GM12891 (cell line): ENCODE results near the gene CCL1.

Experiments
- POLR2A ChIP-seq: IDR thresholded peaks from 2 replicates; pipeline ENCODE4 v1.6.1; 2011; ENCODE audit warnings: low read depth, low read length, control low read depth
- POLR2AphosphoS5 ChIP-seq: IDR thresholded peaks from 2 replicates; pipeline ENCODE4 v1.6.1; 2011; ENCODE audit warnings: low read depth, low read length, control low read depth
- POU2F2 ChIP-seq: IDR thresholded peaks from 2 replicates; pipeline ENCODE4 v1.6.1; 2011; ENCODE audit warnings: low read depth, mild to moderate bottlenecking, control low read depth, low read length, moderate library complexity
- SPI1 ChIP-seq: IDR thresholded peaks from 2 replicates; pipeline ENCODE4 v1.6.1; 2011; ENCODE audit warnings: low read depth, low read length, control low read depth
- TAF1 ChIP-seq: IDR thresholded peaks from 2 replicates; pipeline ENCODE4 v1.6.1; 2011; ENCODE audit warnings: low read depth, low read length, control low read depth

DNA sequence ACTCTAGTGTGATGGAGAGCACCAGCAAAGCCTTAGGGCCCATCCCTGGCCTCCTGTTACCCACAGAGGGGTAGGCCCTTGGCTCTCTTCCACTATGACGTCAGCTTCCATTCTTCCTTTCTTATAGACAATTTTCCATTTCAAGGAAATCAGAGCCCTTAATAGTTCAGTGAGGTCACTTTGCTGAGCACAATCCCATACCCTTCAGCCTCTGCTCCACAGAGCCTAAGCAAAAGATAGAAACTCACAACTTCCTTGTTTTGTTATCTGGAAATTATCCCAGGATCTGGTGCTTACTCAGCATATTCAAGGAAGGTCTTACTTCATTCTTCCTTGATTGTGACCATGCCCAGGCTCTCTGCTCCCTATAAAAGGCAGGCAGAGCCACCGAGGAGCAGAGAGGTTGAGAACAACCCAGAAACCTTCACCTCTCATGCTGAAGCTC is 44.0 kb downstream of the CCL1 start, which contains the start of gene CCL8:
- TF ChIP-seq POLR2AphosphoS5 (no peak), TAF1 (no peak), POLR2A (no peak), SPI1 (no peak), POU2F2 (no peak)
